Brain pericyte (primary cell): ENCODE measurements around the gene HSH2D.
"Not testable (repeated sequence)": the region's sequence is repeated elsewhere in the genome, so short reads cannot be mapped to it uniquely, and the experiment has no call there.

Experiments
- DNase-seq: peaks from one replicate; pipeline ENCODE4 v3.0.0-alpha.2; 2012; ENCODE audit warnings: low read depth, low spot score

The HSH2D gene

DNA sequence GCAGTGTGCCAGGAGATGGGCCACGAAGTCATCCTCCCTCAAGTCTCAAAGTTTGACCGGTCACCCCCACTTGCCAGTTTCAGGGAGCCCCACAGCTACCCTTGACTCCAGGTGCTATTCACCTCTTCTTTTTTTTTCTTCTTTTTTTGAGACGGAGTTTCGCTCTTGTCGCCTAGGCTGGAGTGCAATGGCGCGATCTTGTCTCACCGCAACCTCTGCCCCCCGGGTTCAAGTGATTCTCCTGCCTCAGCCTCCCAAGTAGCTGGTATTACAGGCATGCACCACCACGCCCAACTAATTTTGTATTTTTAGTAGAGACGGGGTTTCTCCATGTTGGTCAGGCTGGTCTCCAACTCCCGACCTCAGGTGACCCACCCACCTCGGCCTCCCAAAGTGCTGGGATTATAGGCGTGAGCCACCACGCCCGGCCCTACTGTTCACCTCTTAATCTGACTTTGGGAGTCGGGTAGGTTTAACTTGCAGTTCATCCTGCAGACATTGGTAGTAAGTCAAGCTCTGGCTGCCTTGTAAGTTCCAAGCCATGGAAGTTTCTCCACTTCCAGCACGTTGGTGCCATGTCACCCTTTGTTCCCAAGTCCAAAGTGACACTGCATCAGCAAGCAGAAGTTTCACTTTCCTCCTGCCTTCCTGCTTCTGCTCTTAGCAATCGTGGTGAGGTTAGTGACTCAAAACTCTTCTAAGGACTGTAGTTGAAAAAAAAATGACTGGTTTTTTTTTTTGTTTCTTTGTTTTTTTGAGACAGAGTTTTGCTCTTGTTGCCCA, 24.2 kb upstream of the HSH2D start:
- DNase-seq, result not testable (repeated sequence)

GRCh38 chr19:16121141-16121540, 22.3 kb upstream of the HSH2D start:
- DNase-seq, result no peak

DNA sequence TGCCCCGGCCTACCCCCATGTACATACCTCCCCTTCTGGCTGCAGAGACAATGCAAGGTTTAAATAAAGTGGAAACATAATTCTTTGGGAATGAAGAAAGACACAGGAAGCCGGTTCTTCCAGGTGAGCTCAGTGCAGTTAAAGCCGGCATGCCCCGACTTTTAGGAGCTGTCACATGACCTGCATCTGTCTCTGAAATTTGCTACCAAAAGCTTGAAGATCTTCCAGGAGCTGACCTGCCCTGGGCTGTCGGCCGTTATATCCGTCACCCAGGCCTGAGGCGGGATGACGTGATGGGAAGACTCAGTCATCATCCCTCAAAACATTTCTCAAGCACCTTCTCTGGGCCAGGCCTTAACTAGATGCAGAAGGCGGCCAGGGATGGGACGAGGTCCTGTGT, 21.5 kb upstream of the HSH2D start:
- DNase-seq, result no peak

DNA sequence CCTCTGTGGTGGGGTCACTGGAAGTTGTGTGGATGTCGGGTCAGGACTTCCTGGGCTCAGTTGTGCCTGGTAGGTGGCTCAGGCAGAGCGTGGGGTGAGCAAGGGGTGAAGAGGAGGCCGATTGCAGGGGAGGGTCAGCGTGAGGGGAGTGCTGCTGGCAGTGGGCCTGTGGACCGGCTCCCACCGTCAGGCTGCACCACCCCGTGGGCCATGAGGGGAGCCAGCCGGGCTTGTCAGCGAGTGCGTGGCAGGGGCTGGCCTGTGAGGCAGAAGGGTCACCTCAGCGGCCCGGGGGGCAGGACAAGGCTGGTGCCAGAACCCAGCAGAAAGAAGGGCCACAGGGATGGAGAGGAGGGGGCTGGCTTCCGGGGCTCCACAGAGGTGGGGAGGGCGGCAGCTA, 18.5 kb upstream of the HSH2D start:
- DNase-seq, result no peak

DNA sequence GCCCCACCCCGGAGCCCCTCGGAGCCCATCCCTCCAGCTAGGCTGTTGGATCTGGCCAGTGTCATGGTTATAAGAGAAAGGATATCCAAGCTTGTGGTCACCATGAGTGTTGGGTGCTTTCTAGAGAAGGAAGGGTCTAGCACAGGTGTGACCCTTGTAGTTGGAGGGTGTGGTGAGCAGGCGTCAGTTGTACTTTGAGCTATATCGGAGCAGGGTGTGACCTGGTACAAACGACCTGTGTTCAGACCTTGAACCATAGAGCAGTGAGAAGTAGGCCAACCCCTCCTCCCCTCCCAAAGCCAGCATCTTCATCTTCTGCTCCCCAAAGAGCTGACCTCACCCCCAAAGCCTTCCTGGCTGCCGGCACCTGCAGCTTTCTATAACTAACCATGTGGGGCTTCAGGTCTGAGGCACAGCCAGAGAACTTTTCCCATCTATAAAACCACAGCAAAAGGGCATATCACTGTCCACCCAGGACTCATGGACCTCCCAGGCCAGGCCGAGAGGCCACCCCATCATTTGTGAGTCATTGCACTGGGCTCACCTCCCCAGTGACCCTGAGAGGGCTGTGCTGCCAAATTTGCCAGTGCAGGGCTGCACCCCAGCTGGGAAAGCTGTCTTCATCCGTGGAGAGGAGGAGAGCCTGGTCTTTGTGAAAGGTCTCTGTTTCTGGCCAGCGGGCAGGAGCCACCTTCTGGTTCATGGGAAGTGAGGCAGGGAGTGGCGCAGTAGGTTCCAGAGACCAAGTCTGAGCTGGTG, 17.6 kb upstream of the HSH2D start:
- no peak for DNase-seq

- DNase-seq, result no peak
Observed at GRCh38 chr19:16127080-16127479, 16.4 kb upstream of the HSH2D start.

GRCh38 chr19:16127776-16128371, 15.6 kb upstream of the HSH2D start:
- no peak for DNase-seq

- no peak for DNase-seq
Observed at GRCh38 chr19:16131648-16132047, 11.8 kb upstream of the HSH2D start.

GRCh38 chr19:16133818-16134217, 9.7 kb upstream of the HSH2D start:
- no peak for DNase-seq

DNA sequence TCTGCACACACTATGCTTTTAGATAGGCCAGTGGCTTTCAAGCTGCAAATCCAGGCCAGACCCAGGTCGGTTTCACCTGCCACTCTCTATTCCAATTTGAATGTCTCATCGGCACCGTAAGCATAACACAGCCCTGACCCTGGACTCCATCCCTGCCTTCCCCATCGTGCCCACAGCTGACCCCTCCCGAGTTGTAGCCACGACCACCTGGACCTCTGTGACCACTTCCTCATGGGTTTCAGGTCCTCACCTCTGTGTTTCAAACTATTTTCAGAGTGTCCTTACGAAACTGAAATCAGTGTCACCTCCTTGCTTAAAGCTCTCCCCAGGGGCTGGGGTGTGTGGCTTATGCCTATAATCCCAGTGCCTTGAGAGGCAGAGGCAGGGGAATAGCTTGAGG, 9.0 kb upstream of the HSH2D start:
- DNase-seq, result no peak

DNA sequence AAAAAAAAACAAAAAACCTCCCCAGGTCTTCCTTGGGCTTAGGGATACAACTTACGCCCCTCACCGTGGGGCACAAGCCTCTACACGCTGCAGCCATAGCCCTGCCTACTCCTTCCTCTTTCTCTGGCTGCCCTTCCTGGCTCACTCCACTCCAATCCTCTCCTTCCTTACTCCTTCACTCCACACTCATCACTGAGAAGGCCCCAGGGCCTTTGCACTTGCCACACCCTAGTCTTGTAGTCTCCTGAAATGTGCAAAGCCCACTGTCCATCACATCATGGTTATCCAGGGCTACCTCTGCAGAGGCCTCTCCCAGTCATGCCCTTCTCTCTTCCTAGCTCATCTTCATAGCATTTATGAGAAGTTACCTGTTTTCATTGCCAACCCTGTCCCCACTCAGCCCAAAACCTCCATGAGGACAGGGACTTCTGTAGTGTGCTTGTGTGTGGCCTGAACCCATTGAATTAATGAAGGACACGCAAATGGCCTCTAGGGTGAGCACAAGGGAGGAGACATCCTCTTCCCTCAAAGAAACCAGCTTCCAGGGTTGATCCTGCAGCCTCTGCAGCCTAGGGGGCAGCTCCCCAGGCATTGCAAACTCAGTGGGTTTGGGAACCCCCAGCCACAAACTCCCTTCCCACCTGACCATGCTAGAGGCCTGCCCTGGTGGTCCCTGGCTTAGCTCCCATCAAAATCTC, 7.9 kb upstream of the HSH2D start:
- DNase-seq, result no peak

DNA sequence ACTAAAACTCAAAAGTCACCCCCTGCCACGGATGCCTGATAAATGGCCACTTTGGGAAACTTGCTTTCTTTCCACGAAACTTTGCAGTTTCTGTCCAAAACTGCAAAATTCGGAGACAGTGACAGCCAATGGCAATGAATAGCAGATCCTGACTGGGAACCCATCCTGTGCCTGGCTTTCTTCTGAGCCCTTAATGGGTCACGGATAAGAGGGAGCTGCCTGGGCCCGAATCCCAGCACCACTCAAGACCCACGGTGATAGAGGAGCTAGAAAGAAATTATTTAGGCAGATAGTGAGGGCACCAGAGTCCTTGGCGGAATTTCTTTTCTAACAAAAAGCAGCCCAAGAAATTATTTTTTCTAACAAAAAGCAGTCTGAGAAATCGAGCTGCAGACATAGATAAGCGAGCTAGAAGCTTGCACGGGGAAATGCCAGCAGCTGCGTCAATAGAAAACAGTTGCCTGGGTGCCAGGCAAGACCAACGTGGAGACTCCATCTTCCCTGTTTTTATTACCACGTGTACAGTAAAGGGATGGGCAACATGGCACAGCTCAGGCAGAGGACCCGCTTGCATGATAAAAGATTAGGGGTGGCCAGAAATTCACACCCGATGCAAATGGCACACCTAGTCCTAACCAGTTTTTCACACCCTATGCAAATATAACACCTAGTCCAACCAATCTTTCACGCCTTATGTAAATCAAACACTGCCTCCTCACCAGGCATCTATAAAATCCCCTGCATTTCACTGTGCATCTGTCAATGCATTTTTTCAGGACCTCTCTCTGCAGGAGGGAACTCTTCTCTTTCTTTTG, 7.1 kb upstream of the HSH2D start:
- no peak for DNase-seq

GRCh38 chr19:16139752-16140151, 3.7 kb upstream of the HSH2D start:
- no peak for DNase-seq

GRCh38 chr19:16141043-16141442, 2.4 kb upstream of the HSH2D start:
- no peak for DNase-seq

GRCh38 chr19:16142032-16142580, 1.4 kb upstream of the HSH2D start:
- no peak for DNase-seq

DNA sequence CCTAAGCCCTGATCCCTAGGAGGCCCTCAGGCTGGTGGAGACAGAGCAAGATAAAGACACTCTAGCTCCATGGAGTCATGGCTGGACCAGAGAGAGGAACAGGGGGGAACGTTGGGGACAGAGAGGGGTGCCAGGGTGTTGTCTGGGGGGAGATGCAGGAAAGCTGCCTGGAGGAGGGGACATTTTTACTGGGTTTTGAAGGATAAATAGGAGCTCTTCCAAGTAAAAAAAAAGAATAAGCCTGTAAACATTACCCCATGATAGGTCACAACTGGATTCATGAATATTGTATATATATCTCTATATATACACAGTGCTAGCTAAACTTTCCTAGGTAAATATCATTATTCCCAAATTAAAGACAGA, 714 bp downstream of the HSH2D start:
- no peak for DNase-seq

- no peak for DNase-seq
Observed at GRCh38 chr19:16146112-16146511, 2.6 kb downstream of the HSH2D start.

DNA sequence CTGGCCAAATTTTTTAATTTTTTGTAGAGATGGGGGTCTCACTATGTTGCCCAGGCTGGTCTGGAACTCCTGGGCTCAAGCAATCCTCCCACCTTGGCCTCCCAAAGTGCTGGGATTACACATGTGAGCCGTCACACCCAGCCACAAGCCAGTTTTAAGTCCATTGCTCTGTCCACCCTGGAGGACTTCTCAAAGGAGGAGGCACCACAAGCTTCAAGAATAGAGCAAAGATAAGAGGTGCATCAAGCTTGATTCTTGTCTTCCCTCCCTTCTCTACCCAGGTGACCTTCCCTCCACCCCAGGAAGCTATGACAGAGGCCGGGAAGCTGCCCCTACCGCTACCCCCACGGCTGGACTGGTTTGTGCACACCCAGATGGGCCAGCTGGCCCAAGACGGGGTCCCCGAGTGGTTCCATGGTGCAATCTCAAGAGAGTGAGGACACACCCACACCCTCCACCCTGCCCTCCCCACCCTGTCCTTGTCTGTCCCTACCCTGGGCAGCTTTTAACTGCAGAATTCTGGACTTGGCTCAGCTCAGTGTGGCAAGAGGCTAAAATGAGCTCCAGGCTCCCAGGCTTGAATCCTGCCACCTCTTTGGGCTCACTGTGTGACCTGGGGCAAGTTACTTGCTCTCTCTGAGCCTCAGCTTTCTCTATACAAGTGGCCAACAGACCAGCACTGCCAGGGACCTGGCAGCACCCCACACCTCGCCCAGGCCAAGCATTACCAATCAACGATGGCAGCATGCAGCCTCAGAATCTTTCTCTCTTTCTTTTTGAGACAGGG, 5.2 kb downstream of the HSH2D start:
- DNase-seq, result no peak

- DNase-seq, result no peak
Observed at GRCh38 chr19:16153582-16154336, 10.3 kb downstream of the HSH2D start.

DNA sequence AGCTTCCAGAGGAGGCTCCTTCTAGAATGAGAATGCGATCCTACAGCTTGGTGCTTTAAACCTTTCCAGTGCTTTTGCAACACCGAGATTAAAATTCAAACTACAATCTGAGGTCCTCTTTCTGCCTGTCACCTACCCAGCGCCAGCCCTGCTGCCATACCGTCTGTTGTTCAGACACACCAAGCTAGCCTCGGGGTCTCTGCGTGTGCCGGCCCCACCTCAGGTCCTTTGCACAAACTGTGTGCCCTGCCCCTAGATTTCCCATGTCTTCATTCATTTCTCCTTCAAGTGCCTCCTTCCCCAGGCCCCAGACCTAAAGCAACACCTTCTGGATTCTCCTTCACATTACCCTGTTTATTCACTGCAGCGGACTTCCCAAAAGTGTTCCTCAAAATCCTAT, 11.1 kb downstream of the HSH2D start:
- DNase-seq, result no peak
